Peyer's patch (tissue), 4 donors: ENCODE measurements around the gene KCNQ2. TPM values are rescaled to one million over a fixed set of nuclear protein-coding genes. Genes with fewer than 3 reads are reported as not detected.

ENCODE experiments used
- DNase-seq, 3 donors: peaks; one replicate each; pipeline ENCODE4 v3.0.0-alpha.2; 2017 to 2019
- H3K27ac ChIP-seq, 4 donors: fragments of 200-600 bp; sonication (generic); one replicate each; pipeline ENCODE4 v1.5.1; 2016 to 2019
- H3K27me3 ChIP-seq, 2 donors: fragments of 200-600 bp; sonication (generic); one replicate each; pipeline ENCODE4 v1.5.1; 2019
- H3K36me3 ChIP-seq, 3 donors: fragments of 200-600 bp; sonication (generic); one replicate each; pipeline ENCODE4 v1.5.1; 2016 to 2019
- H3K4me1 ChIP-seq, 4 donors: fragments of 200-600 bp; sonication (generic); one replicate each; pipeline ENCODE4 v1.5.1; 2016 to 2019
- H3K4me3 ChIP-seq, 4 donors: fragments of 200-600 bp; sonication (generic); 1 replicate in 3 of 4; 2 replicates in 1 of 4; pipeline ENCODE4 v1.5.1; 2016 to 2019; ENCODE audit warnings: mild to moderate bottlenecking in 1 of 4
- H3K9me3 ChIP-seq, 4 donors: fragments of 200-600 bp; sonication (generic); one replicate each; pipeline ENCODE4 v1.5.1; 2016 to 2019; ENCODE audit warnings: mild to moderate bottlenecking in 1 of 4
- POLR2A ChIP-seq, 2 donors: fragments of 450-650 bp; IDR thresholded peaks; one replicate each; pipeline ENCODE4 v1.5.1; 2017; ENCODE audit warnings: antibody characterized with exemption in 2 of 2, mild to moderate bottlenecking in 2 of 2, moderate library complexity in 2 of 2
- total RNA-seq, 4 donors: library from RNA; depleted of rRNA; stranded (reverse); fragments of >200 nt; gene quantifications; one replicate each; pipeline ENCODE4 v1.1.0, GENCODE V29; 2016
- TF ChIP-seq, protein P1 (sequence below), 6 experiments: fragments of 450-650 bp in 4 of 6; fragments of 200-600 bp in 2 of 6; sonication (generic) in 1 of 6; IDR thresholded peaks; one replicate each; pipeline ENCODE4 v1.5.1; 2017 to 2019; ENCODE audit warnings: antibody characterized with exemption in 6 of 6, mild to moderate bottlenecking in 3 of 6, moderate library complexity in 1 of 6

Gene KCNQ2
- total RNA-seq, 4 donors from 2014 or later, result not detected

DNA sequence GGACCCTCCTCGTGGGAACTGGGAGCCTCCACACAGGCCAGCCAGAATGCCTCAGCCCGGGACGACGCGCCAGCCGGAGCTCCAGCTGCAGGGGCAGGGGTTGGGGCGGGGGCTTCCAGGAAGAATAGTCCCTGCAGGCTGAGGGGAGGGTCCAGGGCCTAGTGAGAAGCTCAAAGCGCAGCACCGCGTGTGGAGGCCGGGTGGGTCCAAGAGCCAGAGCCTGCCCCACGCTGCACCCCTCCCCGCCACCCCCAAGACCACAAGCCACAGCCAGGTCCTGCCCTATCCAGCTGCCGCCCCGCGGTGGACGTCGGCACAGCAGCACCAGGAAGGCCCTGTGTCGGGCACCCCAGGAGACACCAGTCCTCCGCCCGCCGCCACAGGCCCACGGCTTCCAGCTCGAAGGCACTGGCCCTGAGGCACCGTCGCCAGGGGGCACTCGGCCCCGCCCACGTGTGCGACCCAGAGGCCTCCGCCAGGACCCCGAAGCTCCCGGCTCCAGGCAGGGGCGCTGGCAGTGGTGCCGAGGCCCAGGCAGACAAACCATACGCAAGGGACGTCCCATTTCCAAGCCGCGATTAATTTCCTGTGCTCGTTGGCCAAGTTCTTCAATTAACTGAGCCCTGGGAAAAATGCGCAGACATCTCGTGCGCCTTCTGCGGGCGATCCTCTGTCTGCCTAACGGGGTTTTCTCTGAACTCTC lies 19.5 kb downstream of the KCNQ2 start:
- no peaks in the 10 kb centered on the region for H3K9me3 ChIP-seq
- peaks cover 0 to 3% of the 10 kb centered on the region in 2 donors for H3K27me3 ChIP-seq
- no peaks in the 10 kb centered on the region for H3K36me3 ChIP-seq
- peaks cover 0 to 5% (median 0%) of the 10 kb centered on the region in 4 donors for H3K4me1 ChIP-seq
- no peak for DNase-seq
- TF ChIP-seq POLR2A (IDR thresholded peaks at IDR 0.05), result no peak
- TF ChIP-seq, protein P1, sequence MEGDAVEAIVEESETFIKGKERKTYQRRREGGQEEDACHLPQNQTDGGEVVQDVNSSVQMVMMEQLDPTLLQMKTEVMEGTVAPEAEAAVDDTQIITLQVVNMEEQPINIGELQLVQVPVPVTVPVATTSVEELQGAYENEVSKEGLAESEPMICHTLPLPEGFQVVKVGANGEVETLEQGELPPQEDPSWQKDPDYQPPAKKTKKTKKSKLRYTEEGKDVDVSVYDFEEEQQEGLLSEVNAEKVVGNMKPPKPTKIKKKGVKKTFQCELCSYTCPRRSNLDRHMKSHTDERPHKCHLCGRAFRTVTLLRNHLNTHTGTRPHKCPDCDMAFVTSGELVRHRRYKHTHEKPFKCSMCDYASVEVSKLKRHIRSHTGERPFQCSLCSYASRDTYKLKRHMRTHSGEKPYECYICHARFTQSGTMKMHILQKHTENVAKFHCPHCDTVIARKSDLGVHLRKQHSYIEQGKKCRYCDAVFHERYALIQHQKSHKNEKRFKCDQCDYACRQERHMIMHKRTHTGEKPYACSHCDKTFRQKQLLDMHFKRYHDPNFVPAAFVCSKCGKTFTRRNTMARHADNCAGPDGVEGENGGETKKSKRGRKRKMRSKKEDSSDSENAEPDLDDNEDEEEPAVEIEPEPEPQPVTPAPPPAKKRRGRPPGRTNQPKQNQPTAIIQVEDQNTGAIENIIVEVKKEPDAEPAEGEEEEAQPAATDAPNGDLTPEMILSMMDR (IDR thresholded peaks at IDR 0.05), result no peak
- H3K27ac ChIP-seq, result no peak overlapping the region
- no peak overlapping the region for H3K4me3 ChIP-seq

GRCh38 chr20:63452341-63452740 lies 20.1 kb downstream of the KCNQ2 start:
- peaks cover 0 to 5% (median 0%) of the 10 kb centered on the region in 4 donors for H3K4me1 ChIP-seq
- H3K36me3 ChIP-seq, result no peaks in the 10 kb centered on the region
- peaks cover 0 to 3% of the 10 kb centered on the region in 2 donors for H3K27me3 ChIP-seq
- H3K27ac ChIP-seq, result no peak overlapping the region
- H3K4me3 ChIP-seq, result no peak overlapping the region
- no peaks in the 10 kb centered on the region for H3K9me3 ChIP-seq
- no peak for DNase-seq
- TF ChIP-seq, protein P1 (IDR thresholded peaks at IDR 0.05), result no peak
- no peak for TF ChIP-seq POLR2A (IDR thresholded peaks at IDR 0.05)

- Histone ChIP-seq H3K36me3 (no peaks in the 10 kb centered on the region), H3K9me3 (no peaks in the 10 kb centered on the region), H3K27me3 (peaks cover 0 to 3% of the 10 kb centered on the region in 2 donors), H3K27ac (no peak overlapping the region), H3K4me1 (peaks cover 0 to 5% (median 0%) of the 10 kb centered on the region in 4 donors), H3K4me3 (no peak overlapping the region)
- TF ChIP-seq, protein P1 (IDR thresholded peaks at IDR 0.05), result no peak
- TF ChIP-seq POLR2A (IDR thresholded peaks at IDR 0.05), result no peak
- no peak for DNase-seq
Measured at GRCh38 chr20:63451821-63452220, 20.6 kb downstream of the KCNQ2 start.

GRCh38 chr20:63449796-63450730 lies 22.4 kb downstream of the KCNQ2 start:
- TF ChIP-seq, protein P1 (IDR thresholded peaks at IDR 0.05), result no peak
- TF ChIP-seq POLR2A (IDR thresholded peaks at IDR 0.05), result no peak
- H3K4me1 ChIP-seq, result peaks cover 0 to 5% (median 0%) of the 10 kb centered on the region in 4 donors
- no peak overlapping the region for H3K4me3 ChIP-seq
- DNase-seq, result no peak
- H3K27me3 ChIP-seq, result peaks cover 0 to 3% of the 10 kb centered on the region in 2 donors
- no peaks in the 10 kb centered on the region for H3K9me3 ChIP-seq
- no peak overlapping the region for H3K27ac ChIP-seq
- no peaks in the 10 kb centered on the region for H3K36me3 ChIP-seq

DNA sequence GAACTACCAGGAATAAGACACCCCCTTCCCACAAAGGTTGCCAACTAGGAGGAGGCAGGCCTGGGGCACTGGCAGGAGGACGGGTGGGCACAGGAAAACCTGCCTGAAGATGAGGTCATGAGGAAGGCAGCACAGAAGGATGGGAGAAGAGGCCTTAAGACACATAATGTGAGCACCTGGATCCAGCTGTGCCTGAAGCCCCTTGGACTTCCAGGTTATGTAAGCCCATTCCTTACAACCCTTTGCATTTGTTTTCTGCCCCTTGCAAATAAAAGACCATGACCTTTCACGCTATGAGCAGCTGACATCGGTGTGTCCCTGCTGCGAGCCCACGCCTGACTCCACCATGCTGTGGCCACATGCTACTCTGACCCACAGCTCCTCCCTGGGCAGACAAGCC lies 23.4 kb downstream of the KCNQ2 start:
- no peaks in the 10 kb centered on the region for H3K9me3 ChIP-seq
- no peak overlapping the region for H3K4me3 ChIP-seq
- DNase-seq, result no peak
- no peaks in the 10 kb centered on the region for H3K36me3 ChIP-seq
- peaks cover 0 to 5% (median 0%) of the 10 kb centered on the region in 4 donors for H3K4me1 ChIP-seq
- no peak for TF ChIP-seq POLR2A (IDR thresholded peaks at IDR 0.05)
- TF ChIP-seq, protein P1 (IDR thresholded peaks at IDR 0.05), result no peak
- peaks cover 0 to 3% of the 10 kb centered on the region in 2 donors for H3K27me3 ChIP-seq
- no peak overlapping the region for H3K27ac ChIP-seq
